Activated CD8-positive, alpha-beta memory T cell treated with anti-CD3 and anti-CD28 coated beads for 24 hours (primary cell): ENCODE measurements around the gene DYNLT2.
"Not testable (repeated sequence)": the region's sequence is repeated elsewhere in the genome, so short reads cannot be mapped to it uniquely, and the experiment has no call there.

Source experiments
- DNase-seq: peaks from one replicate; pipeline ENCODE4 v3.0.0-alpha.2; 2020

DYNLT2 gene

DNA sequence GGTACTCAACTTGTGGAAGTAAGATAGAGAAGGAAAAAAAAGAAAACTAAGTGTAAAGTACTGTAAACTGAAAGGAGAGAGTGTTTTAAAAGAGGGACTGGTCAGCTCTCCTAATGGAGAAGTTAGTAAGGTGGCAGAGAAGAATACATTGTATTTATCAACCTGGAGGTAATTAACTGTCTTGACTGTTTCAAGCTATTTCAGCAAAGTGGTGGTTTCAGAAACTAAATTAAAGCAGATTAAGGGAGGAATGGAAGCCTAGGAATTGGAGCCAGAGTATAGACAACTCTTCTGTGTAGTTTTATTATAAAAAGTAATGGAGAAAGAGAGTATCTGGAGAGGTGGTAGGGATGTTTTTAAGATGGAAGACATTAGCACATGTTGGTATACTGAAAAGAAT, 24.4 kb downstream of the DYNLT2 start:
- no peak for DNase-seq

DNA sequence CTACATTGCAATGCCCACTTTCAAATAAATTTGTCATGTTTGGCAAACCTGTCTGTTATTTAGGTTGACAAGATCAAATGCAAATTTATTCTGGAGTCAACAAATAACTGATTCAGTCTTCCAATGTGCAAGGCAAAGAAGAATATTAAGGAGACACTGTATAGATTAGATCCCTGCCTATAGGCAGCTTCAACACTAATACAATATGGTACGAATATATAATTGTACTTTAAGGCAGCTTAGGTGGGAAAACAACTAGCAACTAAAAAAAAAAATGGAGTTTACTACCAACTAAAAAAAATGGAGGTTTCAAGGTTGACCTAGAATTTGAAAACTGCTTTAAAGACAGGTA, 25.3 kb downstream of the DYNLT2 start:
- no peak for DNase-seq

DNA sequence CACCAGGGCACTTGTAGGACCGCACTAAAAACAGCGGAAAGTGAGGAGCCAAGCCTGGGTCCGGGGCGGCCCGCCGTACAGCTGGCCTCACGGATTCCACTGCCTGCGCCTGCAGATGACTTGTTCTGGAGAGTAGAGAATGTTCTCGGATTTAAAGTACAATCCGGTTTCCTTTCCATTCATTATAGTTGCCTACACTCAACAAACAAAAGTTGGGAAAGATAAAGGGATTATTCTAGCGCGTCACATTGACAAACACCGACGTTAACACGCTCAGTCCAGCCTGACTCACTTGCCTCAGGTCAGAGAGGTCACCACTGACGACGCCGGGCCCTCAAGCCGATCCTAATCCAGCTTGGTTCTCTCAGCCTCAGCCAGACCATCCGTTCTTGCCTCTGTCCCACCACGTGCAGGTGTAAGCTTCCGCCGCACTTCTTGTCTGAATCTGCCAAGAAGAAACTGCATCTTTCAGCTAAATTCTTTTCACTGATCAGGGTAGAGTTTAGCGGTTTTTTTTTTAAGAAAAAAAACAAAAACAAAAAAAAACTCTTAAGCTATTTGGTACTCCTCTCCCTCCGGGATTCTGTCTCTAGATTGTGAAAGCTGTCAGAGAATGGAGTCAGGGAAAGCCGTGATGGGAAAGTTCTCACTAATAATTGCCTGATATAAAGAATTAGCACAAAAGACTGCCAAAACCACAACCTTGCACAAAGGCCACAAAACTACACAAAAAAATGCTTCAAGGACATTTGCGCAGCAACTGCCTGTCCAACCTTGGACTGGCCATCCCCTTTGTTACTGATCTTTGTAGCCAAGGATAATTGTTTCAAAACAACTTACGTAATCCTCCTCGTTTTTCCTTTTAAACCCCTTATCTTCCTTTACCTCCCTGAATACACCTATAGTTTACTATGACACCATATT, 26.0 kb downstream of the DYNLT2 start:
- peak; percentile 74 for DNase-seq

DNA sequence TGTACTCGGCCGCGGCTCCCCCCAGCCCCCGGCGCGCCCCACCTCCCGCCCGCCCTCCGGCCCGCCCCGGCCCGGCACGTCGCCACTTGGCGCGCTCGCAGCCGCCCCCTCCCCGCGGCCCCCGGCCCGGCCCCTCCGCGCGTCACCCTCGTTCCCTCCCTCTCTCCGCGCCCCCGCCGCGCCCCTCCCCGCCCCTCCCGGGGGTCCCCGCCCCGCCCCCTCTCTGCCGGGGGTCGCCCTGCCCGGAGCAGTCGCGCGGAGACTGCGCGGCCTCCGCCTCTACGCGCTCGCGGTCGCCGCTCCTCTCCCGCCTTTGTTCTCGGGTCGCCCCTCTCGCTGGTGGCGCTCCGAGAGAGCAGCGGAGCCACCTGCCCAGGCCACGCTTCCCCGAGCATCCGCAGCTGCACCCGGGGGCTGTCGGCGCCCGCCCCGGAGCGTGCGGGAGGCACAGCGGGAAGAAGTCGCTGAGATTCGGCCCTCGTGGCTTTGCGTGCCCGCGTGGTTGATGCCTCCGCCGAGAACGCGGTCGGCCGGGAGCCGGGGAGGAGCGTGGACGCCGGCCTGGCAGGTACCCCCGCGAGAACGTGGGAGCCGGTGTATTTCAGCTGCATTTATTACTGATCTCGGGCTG, 26.8 kb downstream of the DYNLT2 start, which contains the start of gene PHF10:
TSS of gene PHF10 (minus strand) at position 7 of the 631 bp plus-strand sequence. CDS start 569 bp downstream, outside the sequence.
- peak; percentile 89 for DNase-seq

DNA sequence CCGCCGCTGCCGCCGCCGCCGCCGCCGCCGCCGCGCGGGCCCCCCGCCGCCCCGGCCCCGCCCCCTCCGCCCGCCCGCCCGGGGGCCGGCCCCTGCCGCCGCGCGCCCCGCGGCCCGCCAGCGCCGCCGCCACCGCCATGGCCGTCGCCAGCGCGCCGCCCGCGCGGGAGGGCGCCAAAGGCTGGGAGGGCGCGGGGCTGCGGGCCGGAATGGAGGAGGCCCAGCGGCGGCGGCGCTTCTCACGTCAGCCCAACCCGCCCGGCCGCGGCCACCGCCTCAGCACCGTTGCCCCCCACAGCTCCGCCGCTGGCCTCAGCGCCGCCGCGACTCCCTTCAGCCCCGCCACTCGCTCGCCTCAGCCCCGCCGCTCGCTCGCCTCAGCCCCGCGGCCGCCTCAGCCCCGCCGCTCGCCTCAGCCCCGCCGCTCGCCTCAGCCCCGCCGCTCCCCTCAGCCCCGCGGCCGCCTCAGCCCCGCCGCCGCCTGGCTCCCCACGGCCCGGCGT, 27.3 kb downstream of the DYNLT2 start:
- no peak for DNase-seq

DNA sequence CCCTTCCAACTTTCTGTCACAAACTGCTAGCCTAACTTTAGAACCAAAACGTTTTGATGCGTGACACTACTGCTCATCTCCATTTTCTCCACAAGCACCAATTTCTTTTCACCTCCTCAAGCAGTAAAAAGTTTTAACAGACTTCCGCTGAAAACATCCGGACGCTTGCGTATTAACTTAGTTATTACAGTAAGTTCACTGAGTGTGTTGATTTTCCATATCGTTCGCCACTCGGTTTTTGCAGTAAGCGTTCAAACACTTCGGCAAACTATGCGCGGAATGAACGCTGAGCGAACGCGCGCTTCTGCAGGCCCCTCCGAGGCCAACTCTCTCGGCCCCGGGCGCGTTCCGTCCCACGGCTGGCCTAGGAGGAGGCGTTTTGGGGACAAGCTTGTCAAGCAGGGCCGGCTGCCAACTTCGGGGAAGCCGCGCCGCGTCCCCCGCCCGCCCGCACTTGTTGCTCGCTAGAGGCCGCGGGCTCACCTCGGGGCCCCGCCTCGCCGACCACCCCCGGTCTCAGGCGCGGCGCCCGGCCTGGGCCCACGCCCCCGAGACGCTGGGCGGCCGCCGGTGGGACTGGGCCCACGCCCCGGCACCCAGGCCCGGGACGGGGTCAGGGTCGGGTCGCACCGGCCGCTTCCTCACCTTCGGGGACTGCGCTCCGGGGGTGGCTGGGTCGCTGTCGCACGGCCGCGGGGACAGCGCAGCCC, 28.0 kb downstream of the DYNLT2 start:
- DNase-seq, result peak; percentile 88

DNA sequence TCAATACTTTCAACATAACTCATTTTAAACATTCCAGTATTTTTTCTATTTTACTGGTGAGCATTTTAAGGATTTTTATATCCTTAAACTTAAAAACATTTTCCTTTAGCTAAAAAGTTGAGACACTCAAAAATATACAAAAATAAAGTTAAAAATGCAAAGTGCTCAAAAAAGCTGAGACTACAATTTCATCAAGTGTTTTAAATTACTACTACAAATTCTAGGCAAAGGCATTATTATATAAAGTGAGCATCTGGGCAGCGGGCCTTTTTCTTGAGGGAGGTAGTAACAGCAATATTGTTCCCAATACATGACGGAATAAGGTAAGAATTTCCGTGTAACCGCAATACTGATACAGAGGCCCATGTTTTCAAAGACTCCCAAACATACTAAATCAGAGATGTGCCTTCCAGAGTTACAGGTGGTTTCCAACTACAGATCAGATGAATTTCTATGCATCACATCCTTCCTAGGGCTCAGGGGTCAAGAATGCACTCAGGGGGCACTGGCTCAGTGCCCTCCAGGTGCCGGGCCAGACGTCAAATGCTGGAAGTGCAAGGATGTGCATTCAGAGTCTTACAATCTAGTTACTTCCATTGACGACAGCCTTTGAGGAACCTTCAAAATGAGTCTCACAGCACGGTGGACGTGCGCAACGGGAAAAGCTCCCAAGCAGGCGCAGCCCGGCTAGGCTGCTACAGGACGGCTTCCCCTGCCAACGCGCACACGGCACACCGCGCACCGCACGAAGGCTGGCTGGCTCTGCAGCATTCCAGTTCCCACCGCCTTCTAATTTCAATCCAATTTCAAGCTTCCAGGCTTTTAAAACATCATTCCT, 28.8 kb downstream of the DYNLT2 start:
- DNase-seq, result peak; percentile 66

DNA sequence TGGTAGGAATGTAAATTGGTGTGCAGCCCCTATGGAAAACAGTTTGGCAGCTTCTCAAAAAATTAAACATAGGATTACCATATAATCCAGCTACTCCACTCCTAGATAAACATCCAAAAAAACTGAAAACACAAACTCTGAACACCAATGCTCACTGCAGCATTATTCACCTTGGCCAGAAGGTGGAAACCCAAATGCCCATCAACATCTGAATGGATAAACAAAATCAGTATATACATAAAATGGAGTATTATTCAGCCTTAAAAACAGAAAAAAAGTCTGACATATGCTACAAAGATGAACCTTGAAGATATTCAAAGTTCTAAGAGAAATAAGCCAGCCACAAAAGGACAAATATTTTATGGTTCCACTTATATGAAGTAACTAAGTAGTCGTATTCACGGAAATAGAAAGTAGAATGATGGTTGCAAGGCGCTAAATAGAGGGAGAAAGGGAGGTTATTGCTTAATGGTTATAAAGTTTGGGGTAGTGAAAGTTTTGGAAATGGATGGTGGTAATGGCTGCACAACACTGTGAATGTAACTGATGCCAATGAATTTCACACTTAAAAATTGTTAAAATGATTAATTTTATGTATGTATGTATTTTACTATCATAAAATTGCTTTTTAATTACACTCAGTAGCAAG, 31.0 kb downstream of the DYNLT2 start:
- no peak for DNase-seq

DNA sequence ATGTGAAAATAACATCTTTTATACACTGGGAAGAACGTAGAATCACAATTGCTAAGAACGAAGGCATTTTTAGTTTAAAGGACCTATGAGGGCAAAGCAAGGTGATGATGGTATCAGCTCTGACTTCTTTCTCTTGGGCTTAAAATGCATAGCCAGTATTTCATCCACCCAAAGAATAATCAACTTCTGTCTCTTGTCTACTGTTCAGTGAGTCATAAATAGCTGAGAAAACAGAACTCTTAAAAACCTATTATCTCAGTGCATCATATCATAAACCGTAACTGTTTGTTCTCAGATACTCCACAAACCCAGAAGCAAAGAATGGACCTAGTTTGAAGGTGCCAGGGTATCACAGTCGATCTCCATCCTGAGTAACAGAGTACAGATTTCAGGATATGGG, 32.3 kb downstream of the DYNLT2 start:
- no peak for DNase-seq

DNA sequence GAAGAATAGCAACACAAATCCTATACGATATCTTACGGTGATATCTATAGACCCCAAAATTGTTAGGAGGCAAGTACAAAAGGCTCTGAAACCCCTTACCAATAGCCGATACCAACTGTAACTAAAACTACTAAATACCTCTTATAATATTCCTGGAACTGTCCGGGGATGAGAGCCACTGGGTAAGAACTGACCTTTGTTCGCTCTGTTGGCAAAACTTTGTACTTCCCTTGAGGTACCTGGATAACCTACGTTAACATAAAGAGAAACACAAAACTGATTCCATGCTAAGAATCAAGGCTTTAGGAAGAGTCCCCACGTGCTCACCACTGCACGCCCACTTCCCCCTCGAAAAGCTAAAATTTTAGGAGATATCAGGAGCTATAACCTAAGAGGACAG, 36.8 kb downstream of the DYNLT2 start:
- no peak for DNase-seq

DNA sequence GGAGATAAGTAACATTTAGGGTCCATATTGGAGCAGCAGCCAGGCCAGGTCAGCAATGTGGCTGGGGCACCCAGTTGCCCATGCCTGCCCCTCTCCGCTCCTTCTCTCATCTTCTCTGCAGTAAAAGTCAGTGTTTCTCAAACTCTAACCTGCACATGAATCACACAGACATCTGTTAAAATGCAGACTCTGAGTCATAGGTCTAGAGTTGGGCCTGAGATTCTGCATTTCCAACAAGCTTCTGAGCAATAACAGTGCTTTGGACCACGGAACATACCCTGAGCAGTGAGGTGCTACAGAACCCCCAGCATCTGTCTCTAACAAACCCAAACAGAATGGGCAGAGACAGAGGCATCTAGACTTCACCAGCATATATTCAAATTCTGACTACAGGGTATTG, 37.2 kb downstream of the DYNLT2 start:
- no peak for DNase-seq

DNA sequence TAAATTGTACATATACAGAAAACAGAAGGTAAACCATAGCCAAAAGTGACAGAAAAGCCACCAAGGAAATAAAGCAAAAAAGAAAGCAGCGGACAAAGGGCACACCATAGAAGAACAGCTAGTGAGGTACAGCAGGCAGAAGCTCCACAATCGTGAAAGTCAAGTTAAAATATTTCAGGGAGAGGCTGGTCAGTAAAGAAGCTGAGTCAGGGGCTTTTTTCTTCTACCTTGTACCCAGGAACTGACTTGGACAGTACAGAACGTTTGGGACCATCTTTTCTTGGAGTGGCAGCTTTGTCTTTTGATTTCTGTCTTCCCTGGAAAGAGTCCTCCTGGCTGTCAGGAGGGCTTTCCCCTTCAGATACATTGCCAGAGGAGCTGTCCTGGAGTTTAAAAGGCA, 41.4 kb downstream of the DYNLT2 start:
- DNase-seq, result no peak

DNA sequence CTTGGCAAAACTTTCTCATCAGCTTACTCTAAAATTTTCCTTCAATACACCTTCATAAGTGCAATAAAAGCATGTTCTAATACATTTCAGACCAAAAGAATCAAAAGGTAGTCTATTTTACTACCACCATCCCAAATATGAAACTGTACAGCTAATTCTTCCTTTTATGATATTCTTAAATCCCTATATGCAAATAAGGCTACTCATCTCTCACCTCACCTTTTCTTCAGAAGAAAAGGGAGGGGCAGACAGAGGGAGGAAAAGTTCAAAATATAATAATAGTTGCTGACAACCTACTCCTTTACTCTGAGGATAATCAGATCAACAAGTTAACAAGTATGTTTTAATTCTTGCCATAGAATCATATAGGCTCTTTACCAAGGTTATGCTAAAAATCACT, 42.1 kb downstream of the DYNLT2 start:
- no peak for DNase-seq

DNA sequence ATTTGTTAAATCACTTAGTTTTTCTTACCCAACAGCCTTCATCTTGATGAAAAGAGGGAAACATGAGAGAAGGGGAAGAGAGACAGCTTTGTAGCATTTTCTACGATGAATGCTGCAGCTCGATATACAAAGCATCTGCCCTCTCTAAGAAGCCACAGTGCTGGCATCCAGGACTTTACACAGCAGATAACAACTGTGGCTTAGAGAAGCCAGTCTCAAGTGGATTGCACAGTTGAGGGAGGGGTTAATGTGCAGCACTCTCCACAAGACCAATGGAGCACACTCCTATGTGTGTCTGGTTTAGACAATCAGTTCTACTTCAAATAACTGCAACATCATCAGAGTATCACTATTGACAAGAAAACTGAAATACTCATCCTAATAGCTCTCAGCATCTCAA, 43.6 kb downstream of the DYNLT2 start:
- no peak for DNase-seq

DNA sequence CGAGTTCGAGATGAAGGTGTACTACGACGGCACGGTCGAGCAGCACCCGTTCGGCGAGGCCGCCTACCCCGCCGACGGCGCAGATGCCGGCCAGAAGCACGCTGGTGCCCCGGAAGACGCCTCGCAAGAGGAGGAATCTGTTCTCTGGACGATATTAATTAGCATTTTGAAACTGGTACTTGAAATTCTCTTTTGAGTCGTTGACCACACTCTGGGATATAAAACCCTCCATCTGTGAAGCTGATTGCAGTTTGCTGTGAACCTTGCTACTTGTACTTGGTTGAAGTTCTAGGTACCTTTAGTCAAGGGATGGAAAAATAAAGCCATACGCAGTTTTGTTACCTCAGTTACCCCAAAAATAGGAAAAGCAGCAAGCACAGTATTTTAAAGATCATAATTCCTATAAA, 48.5 kb downstream of the DYNLT2 start:
- no peak for DNase-seq

DNA sequence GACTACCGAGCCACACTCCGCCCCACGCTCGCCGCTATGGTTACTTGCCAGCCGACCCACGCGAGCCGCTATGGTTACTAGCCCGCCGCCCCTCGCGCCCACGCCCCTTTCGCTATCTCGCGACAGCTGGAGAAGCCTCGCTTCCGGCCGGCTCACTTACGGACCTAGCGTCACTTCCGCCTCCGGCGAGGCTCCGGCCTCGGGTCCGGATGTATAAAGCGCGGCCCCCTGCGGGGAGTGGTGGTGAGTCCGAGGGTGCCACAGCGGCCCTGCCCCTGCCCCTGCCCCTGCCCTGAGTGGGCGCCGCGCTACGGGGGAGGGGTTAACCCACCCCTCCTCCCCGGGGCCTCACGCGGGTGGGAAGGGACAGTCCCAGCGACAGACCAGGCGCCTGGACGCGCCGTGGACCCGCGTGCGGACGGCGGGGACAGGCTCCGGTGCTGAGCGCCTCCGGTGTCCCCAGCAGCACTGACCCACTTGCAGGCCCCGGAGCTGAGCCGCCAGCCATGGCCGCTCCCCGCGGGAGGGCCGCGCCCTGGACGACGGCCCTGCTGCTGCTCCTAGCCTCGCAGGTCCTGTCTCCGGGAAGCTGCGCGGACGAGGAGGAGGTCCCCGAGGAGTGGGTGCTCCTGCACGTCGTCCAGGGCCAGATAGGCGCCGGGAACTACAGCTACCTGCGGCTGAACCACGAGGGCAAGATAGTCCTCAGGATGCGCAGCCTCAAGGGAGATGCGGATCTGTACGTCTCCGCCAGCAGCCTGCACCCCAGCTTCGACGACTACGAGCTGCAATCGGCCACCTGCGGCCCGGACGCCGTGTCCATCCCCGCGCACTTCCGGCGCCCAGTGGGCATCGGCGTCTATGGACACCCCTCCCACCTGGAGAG, 49.2 kb downstream of the DYNLT2 start, which contains the start of the genes C6orf120 and WDR27:
TSS of gene C6orf120 (plus strand) at position 173 of the 886 bp plus-strand sequence. CDS start at position 507, 334 bp downstream.
TSS of gene WDR27 (minus strand) at position 76 of the 886 bp plus-strand sequence. CDS start 13,024 bp downstream, outside the sequence.
- peak; percentile 99 for DNase-seq

DNA sequence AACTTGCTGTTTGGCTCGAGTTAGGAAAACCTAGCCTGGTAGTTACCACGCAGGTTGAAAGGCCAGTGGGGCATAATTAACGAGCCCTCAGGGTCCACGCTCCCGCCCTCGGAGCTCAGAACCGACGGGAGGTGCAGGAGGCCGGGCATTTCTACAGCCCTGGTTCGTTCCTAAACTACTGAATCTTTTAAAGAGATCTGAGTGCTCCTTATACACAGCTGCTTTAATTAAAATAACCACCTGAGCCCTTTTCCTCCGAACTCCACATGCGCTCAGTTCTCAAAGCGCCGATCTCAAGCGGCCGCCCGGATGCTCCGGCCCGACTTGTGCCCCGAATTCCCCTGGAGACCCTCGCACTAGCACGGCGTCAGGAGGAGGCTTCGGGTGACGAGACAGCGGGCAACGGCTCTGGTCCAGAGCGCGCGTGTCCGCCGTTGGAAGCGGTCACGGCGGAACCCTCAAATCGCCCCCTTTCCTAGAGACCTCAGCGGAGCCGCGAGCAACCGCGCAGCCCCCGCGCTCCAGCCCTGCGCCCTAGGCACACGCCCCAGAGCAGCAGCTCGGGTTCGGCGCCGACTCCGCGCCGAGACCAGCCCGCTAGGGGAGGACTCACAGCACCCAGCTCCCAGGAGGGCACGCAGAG, 49.9 kb downstream of the DYNLT2 start:
- no peak for DNase-seq

DNA sequence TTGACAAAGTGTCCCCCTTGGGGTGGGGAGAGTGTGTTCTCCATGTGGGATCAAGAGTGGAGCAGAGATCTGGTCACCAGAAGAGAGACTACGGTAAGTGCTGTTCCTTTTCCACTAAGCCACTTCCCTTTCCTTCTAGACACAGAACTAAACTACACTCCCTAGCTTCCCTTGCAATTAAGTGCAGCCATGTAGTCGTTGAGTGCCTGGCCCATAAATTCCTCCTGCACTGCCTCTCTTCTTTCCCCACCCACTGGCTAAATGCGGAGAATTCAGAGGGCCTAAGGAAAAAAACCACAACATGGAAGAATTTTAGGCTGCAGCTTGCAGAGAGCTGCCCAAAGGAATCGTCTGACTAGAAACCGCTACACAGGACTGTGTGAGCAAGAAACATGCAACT, 51.1 kb downstream of the DYNLT2 start:
- DNase-seq, result no peak

DNA sequence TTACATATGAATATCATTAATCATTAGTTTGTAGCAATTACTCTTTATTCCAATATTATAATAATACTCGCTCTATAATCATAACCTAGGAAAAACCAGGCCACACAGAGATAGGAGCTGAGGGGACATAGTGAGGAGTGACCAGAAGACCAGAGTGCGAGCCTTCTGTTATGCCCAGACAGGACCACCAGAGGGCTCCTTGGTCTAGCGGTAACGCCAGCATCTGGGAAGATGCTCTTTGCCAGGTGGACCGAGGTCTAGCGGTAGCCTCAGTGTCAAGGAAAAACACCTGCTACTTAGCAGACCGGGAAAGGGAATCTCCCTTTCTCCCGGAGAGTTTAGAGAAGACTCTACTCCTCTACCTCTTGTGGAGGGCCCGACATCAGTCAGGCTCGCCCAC, 54.3 kb downstream of the DYNLT2 start:
- not testable (repeated sequence) for DNase-seq

DNA sequence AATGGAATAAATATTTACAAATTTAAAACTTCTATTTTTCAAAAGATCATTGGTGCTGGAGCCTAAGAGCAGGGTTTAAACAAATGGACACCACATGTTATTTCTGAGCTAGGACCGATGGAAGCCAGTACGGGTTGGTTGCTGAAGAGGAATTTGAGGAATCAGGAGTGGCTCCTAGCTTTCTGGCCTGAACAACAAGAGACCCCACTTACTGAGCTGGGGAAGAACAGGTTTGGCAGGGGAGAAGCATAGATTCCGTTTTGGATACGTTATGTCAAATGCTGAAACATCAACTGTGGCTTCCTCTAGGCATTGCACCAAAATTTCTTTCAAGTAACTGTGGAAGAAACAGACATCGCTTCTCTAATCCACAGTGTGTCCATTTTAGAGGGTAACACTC, 56.2 kb downstream of the DYNLT2 start:
- DNase-seq, result no peak
